Fibroblast of villous mesenchyme (primary cell): ENCODE results near the gene KCTD4. TPM values are rescaled to one million over a fixed set of nuclear protein-coding genes. Genes with fewer than 3 reads are reported as not detected.

Source experiments
- DNase-seq: peaks from one replicate; pipeline ENCODE4 v3.0.0-alpha.2; 2010; ENCODE audit warnings: low read depth
- H3K4me3 ChIP-seq: 2 replicates; pipeline ENCODE4 v1.5.1; 2011; ENCODE audit warnings: low read depth, mild to moderate bottlenecking, low read length
- total RNA-seq: library from RNA; depleted of rRNA; stranded (reverse); fragments of >200 nt; gene quantifications from 2 replicates; pipeline ENCODE4 v1.2.3, GENCODE V29; 2012
- TF ChIP-seq, protein P1 (sequence below): IDR thresholded peaks from 2 replicates; pipeline ENCODE4 v1.5.1; 2012; ENCODE audit warnings: low read depth, mild to moderate bottlenecking, low read length; ENCODE audit not compliant: insufficient read depth

KCTD4 gene
- total RNA-seq, 1 donor, result 0.43 TPM

DNA sequence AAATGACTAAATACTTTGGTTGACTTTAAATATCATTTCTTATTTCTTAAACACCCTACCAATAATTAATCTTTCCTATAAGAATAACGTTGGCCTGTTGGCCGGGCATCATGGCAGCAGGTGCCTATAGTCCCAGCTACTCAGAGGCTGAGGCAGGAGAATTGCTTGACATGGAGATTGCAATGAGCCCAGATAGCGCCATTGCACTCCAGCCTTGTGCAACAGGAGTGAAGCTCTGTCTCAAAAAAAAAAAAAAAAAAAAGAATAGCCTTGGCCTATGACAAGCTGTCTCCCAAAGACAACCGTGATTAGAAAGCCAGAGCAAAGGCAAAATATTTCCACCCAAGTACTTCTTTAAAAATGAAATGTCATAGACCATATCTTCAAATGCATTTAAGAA, 24.5 kb upstream of the KCTD4 start:
- TF ChIP-seq, protein P1, sequence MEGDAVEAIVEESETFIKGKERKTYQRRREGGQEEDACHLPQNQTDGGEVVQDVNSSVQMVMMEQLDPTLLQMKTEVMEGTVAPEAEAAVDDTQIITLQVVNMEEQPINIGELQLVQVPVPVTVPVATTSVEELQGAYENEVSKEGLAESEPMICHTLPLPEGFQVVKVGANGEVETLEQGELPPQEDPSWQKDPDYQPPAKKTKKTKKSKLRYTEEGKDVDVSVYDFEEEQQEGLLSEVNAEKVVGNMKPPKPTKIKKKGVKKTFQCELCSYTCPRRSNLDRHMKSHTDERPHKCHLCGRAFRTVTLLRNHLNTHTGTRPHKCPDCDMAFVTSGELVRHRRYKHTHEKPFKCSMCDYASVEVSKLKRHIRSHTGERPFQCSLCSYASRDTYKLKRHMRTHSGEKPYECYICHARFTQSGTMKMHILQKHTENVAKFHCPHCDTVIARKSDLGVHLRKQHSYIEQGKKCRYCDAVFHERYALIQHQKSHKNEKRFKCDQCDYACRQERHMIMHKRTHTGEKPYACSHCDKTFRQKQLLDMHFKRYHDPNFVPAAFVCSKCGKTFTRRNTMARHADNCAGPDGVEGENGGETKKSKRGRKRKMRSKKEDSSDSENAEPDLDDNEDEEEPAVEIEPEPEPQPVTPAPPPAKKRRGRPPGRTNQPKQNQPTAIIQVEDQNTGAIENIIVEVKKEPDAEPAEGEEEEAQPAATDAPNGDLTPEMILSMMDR, result no peak
- no peak for DNase-seq
- H3K4me3 ChIP-seq, result no peak overlapping the region

DNA sequence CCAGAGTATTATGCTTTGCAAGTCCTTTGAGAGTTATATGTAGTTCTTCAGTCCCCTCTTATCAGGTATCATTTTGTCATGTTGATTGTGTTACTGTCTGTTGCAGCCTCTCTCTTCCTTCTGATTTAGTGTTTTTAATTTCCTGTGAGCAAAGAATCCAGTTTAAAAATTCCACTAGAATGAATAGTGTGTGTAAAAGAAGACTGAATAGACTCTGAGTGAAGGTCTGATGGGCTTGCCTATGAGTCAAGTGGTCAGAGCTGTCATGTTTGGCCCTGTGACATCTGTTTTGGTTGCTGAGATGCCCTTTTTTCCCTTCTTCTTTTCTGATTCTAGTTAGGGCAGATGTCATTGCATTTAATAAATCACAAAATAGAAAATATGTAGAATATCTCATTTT, 23.3 kb upstream of the KCTD4 start:
- TF ChIP-seq, protein P1, result no peak
- no peak overlapping the region for H3K4me3 ChIP-seq
- DNase-seq, result no peak

DNA sequence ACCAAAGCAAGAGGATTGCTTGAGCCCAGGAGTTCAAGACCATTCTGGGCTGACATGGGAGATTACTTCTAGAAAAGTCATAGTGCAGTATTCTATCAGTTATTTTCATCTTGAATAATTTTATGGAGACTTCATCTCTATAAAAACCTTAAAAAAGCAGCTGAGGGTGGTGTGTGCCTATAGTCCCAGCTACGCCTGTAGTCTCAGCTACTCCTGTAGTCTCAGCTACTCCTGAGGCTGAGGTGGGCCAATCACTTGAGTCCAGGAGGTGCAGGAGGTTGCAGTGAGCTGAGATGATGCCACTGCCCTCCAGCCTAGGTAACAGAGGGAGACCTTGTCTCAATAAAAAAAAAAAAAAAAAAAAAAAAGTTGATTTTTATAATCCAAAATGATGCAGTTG, 22.1 kb upstream of the KCTD4 start:
- H3K4me3 ChIP-seq, result no peak overlapping the region
- TF ChIP-seq, protein P1, result no peak
- no peak for DNase-seq

DNA sequence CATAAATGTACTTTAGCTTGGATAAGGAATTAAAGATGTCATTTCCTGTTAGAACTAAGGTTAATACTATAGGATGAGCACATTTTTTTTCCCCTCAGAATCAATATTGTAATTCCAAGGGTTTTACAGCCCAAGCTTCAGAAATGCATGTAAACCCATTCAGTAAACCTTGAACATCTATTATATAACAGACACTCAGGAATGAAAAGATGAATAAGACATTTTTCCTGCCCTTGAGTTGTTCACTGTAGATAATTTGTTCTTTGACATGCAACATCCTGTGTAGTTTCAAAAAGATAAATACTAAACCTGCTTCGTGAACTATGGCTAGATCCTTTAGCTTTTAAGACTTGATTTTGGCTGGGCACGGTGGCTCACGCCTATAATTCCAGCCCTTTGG, 21.7 kb upstream of the KCTD4 start:
- DNase-seq, result no peak
- TF ChIP-seq, protein P1, result no peak
- no peak overlapping the region for H3K4me3 ChIP-seq

DNA sequence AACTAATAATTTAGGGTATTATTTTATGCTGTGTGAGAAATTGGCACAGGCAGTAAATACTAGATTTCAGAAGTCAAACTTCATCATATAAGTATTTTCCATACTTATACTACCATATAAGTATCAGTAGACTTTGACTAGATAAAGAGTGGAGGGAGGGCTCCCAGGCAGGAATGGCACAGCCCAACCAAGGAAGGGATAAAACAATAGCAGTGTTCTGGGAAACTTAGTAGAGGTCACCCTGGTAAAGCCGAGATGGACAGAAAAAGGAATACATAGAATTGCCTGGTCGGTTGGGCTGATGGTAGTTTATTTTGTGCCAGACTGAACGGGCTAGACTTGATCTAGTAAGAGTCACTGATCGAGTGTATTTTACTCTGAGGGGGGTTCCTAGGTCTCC, 19.6 kb upstream of the KCTD4 start:
- no peak for DNase-seq
- H3K4me3 ChIP-seq, result no peak overlapping the region

DNA sequence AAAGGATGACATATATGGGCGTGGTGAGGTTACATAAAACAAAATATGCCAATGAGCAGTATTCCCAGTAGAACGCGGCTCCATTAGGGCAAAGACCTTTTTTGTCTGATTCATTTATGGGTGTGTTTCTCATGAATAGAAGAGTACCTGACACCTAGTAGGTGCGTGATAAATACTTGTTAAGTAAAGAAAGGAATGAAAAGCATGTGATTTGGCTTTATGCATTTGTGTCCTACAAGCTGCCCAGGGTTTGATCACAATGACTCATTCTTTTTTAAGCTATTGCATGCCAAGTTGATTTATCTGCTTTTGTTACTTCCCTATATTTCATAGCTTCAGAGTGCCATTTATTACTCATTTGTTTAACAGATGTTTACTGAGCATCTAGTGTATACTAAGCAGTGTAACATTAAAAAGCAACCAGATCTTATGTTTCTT, 19.1 kb upstream of the KCTD4 start:
- TF ChIP-seq, protein P1, result no peak
- H3K4me3 ChIP-seq, result no peak overlapping the region
- peak; percentile 56 for DNase-seq

More for the DNA sequence above, 19.6 kb upstream of the KCTD4 start:
- TF ChIP-seq, protein P1, result no peak

DNA sequence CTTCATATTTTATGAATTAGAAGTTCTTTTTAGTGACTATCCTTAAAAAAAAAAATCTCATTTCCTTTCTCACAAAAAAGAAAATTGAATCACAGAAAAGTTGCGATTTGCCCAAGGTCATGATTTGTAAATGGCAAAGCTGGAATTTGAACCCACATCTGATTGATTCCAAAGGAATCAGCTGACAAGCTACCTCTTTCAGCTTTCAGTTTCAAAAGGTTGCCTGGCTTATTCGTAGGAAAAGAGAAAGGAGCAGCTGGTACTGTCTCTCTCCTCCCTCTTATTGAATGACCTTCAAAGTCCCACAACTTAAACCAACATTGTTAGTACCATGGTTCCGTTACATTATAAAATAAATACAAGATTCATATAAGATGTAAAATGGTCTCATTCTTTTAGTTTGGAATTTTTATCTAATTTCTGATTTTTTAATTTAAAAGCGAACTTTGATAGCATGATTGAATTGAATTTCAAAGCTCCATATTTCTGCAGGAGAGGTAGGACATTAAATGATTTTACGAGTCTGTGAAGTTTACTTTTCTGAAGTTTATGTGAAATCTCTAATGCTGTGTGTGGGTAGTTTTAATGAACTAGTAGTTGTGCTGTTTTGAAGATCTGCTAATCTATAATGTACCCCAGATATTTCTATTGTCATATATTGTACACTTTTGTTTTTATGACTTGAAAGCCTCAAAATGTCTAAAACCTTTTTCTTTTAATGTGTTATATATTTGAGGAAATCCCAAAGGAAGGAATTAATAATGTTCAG, 18.5 kb upstream of the KCTD4 start:
- TF ChIP-seq, protein P1, result no peak
- DNase-seq, result peak; percentile 28
- H3K4me3 ChIP-seq, result no peak overlapping the region
